NCI-H526 (cell line): ENCODE data around the gene RPTOR.

ENCODE experiments used
- DNase-seq, 2 experiments: peaks; one replicate each; lab custom pipeline; 2025; lab: John Stamatoyannopoulos, UW

RPTOR gene

DNA sequence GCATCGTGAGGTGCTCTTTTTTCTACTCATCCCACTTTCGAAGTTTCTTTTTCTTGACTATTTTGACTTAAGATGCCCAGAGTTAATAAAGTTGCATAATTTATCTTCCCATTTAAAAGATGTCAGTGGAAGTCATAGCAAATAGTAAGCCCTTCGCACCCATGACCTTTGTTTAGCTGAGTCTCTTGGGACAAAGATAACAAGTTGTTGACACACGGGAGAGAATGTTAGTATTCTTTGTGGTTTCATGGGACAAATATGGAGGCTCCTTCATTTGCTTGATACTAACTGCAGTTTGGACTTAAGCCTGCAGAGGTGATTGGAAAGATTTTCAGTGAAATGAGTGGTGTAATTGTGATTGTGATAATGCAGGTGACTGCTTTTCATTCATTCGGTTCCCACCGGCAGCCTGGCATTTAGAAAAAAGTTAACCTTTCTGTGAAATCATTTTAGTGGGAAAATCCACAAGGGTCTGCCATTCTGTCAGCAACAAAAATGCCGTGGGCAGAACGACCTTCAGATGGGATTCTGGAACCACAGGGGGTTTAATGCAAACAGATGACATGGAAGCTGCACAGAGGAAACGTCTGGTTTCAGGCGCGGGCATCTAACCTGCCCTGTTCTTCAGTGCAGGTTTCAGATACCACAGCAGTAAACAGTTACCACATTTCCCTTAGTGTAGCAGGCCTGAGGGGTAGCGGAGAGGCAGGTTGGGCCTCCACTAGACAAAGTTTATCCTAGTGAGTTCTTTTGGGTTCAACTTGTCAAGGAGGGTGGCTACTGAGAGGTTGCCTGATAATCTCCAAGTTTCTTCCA is 123.0 kb downstream of the RPTOR start:
- peak in 1 of 2 experiments; percentile 50 for DNase-seq

DNA sequence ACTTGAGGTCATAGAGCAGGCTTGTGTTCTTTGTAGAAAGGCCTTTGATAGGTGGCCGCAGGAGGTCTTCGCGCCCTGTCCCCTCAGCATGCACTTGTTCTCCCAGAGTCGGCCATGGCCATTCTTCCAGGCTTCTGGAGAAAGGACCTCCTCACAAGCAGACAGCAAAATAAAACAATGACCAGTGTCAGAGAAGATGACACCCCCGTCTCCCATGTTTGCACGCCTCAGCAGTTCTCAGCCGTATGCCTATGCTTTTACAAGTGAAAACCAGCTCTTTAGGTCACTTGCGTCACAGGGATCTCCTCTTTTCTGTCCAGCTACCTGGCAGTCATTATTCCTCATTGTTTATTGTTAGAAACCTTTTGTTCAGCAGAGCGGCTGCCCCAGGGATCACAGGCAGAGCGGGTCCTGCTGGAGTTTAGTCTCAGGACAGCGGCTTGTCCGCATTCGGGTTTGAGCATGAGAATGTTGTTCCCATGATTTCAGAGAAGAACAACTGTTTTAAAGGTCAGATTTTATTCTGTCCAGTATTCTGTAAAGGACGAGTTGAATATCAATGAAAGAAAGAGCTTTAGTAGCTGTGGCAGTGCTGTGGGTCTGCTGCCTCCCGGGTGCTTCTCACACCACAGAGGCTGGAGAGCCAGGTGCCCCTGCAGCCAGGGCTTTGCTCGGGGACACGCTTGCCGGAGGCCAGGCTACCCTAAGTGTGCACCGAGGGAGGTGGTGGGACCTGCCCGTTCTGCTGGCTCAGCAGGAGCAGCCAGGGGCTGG is 123.9 kb downstream of the RPTOR start:
- DNase-seq = no peak

DNA sequence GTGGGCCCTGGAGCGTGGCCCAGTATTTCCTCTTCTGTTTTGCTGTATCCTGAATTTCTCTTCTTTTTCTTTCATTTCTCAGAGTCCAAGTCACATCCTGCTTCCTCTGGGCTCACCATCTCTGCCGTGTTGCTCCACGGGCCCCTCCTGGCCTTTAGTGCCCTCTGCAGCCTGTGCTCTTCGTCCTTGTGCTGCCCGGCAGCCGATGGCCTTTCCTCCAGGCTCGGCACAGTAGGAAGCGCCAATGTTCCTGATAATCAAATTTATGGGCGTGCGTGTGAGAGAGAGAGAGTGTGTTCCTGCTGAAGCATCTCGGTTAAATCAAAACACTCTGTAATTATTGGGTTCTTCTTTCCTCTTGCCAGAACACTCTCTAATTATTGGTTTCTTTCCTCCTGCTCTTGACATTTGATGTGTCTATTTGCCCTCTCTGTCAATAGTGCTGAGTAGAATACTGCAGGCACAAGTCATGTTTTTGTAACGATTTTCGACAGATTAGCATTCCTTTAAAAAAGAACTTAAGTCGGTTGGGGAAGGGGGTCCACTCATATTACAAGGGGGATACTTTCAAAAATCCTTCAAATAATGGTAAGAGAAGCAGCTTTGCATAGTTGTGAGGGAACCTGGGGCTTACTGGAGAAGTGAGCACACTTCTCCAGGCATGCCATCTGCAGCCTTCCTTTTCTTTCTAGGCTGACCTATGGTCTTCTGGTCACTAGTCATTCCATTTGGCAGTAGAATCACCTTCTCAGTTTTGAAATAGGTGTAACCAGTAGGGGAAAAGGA is 126.6 kb downstream of the RPTOR start:
- no peak for DNase-seq

DNA sequence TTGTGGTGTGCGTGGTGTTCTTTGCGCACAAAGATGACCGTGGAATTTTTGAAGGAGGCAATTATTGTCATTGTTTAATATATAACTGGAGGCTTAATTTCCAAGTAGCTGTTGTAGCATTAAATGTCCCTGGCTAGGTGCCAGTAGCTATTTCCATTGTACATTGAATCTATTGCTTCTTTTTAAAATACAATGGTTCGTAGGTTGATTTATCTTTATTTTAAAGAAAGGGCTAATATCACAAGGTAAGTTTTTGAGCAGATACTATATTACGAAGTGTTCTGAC is 127.1 kb downstream of the RPTOR start:
- DNase-seq = no peak

DNA sequence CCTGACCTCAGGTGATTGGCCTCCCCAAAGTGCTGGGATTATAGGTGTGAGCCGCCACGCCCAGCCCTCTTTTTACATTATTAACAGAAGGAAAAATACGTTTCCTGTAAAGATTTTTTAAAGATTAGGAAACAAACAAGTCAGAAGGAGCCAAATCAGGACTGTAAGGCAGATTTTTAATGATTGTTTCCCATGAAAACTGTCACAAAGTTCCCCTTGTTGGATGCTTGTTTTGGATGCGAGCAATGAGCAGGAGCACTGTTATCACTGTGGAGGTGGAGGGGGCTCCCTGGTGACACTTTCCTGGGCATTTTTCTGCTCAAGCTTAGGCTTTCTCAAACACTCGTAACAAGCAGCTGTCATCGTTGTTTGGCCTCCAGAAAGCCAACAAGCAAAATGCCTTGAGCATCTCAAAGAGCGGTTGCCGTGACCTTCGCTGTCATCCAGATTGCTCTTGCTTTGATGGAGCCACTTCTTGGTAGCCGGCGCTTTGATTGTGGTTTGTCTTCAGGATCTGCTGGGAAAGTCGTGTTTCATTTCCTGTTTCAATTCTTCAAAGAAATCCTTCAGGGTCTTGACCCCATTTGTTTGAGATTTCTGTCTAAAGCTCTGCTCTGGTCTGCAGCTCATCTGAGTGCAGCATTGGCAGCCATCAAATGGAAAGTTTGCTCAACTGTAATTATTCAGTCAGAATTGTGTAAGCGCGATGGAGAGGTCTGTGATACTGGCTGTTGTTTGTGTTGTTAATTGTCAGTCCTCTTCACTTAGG is 128.7 kb downstream of the RPTOR start:
- DNase-seq = no peak

DNA sequence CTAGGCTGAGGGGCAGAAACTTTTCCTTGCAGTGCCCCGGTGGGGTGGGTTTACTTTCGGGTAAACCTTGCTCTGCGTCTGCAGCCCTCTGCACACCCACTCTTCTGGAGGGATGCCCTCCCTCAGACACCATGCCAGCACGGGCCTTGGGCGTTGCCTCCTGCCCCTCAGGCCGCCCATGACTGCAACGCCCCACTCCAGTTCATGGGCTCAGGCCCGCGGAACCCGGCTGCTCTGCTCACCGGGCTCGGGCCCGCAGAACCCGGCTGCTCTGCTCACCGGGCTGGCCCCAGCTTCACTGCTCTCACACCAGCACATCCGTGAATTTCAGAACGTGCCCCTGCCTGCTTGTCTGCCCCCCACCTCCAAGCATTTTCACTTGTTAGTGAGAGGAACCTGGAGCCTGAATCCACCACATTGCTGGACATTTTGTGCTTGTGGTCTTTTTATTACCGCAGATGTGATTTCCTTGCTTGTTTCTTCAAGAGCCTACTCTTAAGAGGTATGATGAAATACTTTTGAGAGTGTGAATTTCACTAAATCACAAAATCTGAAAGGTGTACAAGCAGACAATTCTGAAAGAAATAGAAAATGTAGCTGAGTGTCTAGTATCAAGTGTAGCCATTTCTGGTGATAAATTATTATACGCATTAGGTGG is 130.9 kb downstream of the RPTOR start:
- DNase-seq = no peak

DNA sequence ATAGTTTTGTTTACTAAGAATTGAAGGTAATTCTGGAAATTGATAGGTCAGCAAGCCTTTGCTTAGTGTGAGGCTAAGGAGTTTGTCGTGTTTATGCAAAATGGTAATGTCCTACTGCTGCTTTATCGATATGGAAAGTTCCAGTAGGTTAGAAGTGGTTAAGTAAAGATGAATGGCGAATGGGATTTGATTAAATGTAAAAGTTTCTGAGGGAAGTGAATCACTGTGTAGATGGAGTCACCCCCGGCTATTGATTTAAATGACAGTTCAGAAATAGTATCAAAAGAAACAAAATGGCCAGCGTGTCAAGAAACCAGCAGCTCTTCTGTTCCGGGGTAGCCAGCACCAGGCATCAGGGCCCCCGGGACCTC is 131.4 kb downstream of the RPTOR start:
- DNase-seq = no peak

DNA sequence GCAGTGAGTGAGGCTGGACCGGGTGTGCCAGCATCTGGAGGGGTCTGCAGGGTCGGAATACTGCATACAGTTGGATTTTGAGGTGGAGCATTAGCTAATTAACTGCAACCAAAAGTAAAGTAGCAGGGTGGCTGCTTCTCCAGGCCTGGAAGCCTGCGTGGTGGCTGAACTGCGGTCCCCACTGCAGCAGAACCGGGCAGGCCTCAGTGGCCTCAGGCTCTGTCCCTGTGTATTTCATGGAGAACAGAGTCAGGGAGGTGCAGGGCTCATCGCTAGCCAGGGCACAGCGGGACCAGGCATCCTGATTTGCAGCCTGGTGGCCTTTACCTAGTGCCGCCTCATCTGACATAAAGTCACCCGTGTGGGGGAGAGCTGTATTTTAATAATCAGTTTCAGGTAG is 131.9 kb downstream of the RPTOR start:
- no peak for DNase-seq

DNA sequence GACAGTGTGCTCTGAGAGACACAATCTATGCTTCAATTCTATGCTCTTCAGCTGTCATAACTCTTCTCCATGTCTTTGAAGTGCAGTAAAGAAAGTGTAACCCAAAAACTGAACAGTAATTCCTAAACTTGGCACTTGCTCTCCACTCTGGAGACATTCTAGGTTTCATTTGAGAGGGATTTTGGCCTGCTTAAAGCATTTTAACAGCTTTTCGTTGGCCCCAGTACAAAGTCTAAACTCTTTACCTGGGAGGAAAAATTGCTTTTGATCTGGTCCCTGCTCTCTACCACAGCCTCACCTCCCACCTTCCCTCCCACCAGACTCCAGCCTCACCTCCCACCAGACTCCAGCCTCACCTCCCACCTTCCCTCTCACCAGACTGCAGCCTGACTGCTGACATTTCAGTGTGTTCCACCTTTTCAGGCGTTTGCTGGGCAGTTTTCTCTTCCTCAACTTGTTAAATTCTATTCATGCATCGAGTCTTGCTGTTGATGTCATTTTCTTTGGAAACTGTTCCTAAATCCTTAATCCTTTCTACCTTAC is 132.6 kb downstream of the RPTOR start:
- no peak for DNase-seq

DNA sequence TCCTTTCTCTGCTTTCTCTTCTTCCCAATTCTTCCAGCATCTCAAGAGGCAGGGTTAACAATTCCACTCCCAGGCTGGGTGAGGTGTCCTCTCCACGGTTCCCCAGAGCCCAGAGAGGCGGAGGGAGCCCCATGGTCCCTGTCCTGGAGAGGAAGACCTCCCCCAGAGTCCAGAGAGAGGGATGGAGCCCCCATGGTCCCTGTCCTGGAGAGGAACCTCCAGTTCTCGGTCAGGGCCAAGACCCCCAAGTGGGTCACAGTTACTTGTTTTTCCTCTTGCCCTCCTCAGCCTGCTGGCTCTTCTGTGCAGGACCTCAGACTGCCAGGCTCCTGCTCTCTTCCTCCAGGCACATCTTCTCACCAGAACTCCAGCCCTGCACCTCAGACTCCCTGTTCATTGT is 135.2 kb downstream of the RPTOR start:
- DNase-seq = no peak

DNA sequence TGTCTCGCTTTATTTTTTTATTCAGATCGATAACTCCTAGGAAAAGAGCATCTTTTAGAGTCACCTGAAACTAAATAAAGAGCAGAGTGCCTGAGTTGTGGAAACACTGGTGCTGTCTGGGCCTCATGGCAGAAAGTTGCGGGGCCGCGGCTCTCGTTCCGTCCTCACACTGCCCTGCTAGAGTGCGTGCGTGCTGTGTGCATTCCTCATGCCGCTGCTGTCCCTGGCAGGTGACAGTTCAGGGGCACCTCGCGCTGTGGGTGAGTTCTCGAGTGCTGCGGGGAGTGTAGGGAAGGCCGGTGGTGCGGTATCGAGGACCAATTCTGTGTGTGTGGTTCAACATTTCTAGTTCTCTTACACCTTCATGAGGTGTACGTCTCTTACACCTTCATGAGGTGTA is 136.6 kb downstream of the RPTOR start:
- no peak for DNase-seq

DNA sequence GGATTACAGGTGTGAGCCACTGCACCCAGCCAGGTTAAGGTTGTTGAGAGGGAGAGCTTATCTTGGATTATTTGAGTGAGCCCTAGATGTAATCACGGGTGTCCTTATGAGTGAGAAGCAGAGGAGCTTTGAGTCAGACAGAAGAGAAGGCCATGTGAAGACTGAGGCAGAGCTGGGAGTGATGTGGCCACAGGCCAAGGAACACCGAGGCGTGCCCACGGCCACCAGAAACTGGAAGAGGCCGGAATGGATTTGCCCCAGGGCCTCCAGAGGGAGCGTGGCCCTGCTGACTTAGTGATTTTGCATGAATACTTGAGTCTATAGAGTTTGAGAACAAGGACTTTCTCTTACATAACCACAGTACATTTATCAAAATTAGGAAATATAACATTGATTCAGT is 137.7 kb downstream of the RPTOR start:
- DNase-seq = no peak

DNA sequence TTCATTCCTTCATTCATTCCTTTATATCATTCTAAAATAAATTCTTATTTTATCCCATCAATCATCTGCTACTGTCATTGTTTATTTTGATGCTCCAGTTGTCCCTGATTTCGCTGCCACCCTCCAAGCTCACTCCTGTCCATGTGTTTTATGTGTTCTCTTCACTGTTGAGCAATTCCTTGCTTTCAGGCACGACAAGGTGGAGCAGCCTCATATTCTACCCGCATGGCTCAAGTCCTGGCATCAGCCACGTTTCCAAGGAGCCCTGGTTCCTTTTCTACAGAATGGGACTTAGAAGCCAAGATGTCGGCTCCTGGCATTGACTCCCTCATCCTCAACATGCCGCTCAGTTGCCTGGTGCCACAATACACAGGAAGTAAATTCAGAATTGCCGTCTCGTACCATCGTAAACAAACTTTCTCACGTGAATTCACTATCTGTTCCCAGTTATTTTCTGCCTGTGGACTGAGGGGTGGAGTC is 139.0 kb downstream of the RPTOR start:
- DNase-seq = no peak

DNA sequence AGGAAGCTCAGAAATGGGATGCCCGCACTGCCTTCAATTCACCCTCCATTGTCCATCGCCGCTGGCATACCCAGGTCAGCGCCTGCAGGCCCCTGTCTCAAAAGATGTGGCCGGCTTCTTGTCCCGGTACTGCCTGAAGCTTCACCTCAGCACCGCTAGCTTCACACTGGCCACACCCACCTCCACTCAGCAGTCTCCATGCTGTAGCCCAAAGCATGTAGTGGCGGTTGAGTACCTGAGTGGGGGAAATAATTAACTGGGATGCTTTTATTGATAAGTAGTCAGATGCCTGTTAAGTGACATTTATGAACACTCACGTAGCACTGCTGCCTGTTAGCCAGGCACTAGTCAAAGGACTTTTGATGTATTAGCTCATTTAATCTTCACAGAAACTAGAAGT is 143.2 kb downstream of the RPTOR start:
- DNase-seq = no peak

DNA sequence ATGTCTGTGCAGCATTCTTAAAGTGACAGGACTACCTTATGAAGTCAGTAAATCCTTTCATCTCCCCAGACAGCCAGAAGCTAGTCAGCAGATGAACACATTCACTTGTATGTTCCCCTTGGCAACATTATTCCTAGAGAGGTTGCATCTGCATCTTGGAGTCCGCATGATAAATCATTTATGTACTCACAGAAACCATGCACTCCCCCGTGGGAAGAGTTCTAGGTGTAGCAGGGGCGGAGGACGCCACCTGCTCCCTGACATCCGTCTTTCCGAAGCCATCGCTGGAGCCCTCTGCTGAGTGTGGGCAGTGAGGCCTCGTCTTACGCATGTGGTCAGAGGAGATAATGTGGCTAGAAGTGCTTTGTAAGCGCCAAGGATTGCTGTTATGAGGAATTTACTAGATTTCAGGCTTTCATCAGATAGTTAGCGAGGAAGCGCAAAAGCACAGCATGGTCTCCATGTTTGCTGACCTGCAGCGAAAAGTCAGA is 144.5 kb downstream of the RPTOR start:
- peak in 1 of 2 experiments; percentile 43 for DNase-seq

DNA sequence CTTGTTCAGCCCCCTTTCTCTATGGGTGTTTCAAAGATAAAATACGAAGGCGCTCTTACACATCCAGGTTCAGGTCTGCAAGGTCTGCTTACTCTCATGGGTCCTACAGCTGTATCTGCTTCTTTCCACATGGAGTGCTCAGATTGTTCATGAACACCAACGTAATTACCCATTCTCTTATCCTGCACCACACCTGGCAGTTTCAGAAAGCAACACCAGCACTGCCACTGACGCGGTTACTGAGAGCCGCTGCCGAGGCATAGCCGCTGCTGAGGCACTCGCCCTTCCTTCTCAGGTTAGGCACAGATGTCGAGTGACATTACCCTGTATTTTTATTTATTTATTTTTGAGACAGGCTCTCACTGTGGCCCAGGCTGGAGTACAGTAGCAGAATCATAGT is 147.1 kb downstream of the RPTOR start:
- DNase-seq = no peak

DNA sequence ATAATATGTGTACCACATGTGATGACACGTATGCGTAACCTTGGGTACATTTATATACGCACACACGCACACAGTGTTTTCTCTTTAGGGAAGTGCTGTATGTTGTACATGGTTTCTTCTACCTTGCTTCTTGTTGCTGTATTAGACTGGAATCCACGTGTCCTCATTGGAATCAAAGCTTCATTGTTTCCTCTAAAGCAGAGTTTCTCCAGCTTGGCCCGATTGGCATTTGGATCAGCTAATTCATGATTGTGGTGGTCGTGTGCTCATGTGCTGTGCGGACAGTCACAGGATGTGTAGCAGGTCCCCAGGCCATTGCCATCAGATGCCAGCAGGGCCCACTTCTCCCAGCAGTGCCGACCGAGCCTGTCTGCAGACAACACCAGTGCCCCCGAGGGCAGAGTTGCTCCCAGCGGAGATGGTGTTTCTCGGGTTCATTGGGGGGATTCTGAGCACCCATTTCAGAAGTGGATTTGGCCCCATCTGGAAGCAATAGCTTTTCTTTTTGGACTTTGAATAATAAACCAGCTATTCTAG is 148.4 kb downstream of the RPTOR start:
- no peak for DNase-seq

DNA sequence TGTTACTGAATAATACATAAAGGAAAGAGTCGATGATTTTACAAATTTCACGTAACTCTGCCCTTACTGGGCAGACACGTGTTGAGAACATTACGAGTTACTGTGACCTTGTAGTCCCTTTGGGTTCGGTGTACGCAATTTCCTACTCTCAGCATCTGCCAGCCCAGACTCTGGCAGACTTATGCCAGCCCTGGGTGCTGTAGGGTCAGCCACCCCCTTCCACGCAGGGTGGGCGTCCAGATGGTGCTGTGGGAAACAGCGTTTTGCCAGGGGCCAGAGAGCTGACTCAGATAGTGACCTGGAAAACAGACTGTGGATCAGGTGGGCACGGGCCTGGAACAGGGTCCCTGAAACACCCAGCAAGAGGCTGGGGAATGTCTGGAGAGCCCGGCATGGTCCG is 148.9 kb downstream of the RPTOR start:
- DNase-seq = no peak

DNA sequence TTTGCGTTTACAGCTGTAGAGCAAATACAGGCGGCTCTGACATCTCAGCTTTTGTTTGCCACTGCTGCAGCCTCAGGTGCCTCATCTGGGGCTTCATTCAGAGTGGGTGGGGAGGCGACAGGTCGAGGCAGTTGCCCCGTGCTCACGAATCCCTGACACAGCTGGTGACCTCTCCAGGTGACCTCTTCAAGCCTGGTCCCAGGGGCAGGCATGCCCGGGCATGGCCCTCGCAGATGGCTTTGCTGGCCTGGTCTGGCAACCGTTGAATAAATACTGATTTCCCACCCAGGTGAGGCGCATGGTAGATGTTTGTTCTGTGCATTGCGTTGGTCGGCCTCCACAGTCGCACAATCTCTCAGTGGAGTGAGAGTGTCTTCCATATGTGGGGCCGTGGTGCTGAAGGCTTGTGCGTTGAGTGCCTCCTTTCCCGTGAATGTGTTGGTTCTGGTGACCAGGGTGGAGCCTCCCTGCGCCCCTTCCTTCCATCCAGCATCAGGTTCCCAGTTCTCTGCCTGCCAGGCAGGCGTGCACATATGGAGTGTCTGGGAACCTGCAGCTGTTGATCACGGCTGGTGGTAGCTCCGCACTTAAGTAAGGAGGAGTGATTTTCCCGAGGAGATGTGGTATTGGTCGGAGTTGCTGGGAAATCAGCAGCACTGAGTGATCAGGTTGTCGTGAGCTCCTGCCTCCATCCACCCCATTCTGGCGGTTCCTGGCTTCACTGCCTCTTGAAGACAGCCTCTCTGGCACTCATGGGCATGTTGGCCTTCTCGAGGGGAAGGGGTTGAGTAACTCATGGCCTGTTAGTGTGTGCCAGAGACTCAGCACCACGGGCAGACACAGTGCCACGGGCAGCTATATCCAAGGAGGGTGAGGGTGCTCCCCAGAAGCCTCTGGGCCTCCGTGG is 149.7 kb downstream of the RPTOR start:
- peak; percentile 17 to 64 for DNase-seq
